ENCODE data around the gene PTPRD. TPM values are rescaled to one million over a fixed set of nuclear protein-coding genes. Genes with fewer than 3 reads are reported as not detected.

Gene PTPRD
- total and polyA plus RNA-seq, 9 of the 15 experiments (the other 6 are each of a cell fraction or from before 2014, with no cell fraction given): 0.11 TPM; not detected in 8

GRCh38 chr9:8874482-8874881 is 1738.3 kb downstream of the PTPRD start:
- Histone ChIP-seq H3K36me3 (ENCODE audit: control insufficient read depth, insufficient read depth, low read length) (no peaks in the 10 kb centered on the region), H3K79me2 (ENCODE audit: control insufficient read depth, insufficient read depth, low read length) (no peaks in the 10 kb centered on the region), H4K20me1 (replicated peaks; ENCODE audit: control insufficient read depth, insufficient read depth, low read length) (no peaks in the 10 kb centered on the region), H3K9ac (ENCODE audit: insufficient read depth in 1 of 2, low read depth in 2 of 2, low read length in 2 of 2) (no peak overlapping the region), H3K9me1 (ENCODE audit: control insufficient read depth, insufficient read depth, low read length) (no peaks in the 10 kb centered on the region), H3K27me3 (ENCODE audit: control insufficient read depth in 2 of 2, insufficient read depth in 2 of 2, low read length in 2 of 2) (no peaks in the 10 kb centered on the region), H3K4me3 (no peak overlapping the region), H3K4me1 (replicated peaks in 1 of 2; ENCODE audit: control insufficient read depth in 2 of 2, insufficient read depth in 2 of 2, low read length in 2 of 2) (no peaks in the 10 kb centered on the region), H3K4me2 (ENCODE audit: insufficient read depth, low read length) (no peak overlapping the region), H3K27ac (ENCODE audit: extremely low read depth, low read depth, low read length) (no peak overlapping the region), H2AFZ (ENCODE audit: low read depth, low read length) (no peak overlapping the region), H3K9me3 (replicated peaks; ENCODE audit: control insufficient read depth, insufficient read depth, low read depth, low read length) (no peaks in the 10 kb centered on the region)
- TF ChIP-seq, protein P1, sequence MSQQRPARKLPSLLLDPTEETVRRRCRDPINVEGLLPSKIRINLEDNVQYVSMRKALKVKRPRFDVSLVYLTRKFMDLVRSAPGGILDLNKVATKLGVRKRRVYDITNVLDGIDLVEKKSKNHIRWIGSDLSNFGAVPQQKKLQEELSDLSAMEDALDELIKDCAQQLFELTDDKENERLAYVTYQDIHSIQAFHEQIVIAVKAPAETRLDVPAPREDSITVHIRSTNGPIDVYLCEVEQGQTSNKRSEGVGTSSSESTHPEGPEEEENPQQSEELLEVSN (IDR thresholded peaks at IDR 0.05; ENCODE audit: borderline replicate concordance in 1 of 2, extremely low read depth in 1 of 2, insufficient read depth in 1 of 2, insufficient read length in 1 of 2, low read depth in 1 of 2, low read length in 1 of 2, poor library complexity in 1 of 2, severe bottlenecking in 1 of 2): no peak
- POLR2A ChIA-PET: no interaction called here
- CTCF ChIA-PET (ENCODE audit: low intra/inter-chr PET ratio): no interaction called here
- ATAC-seq (no peak), FAIRE-seq (no peak), DNase-seq (ENCODE audit: extremely low read depth in 1 of 4, low spot score in 3 of 4) (no peak)
- WGBS (ENCODE audit: insufficient coverage, low coverage, missing lambda C conversion rate): 0% methylated on average over 1 of the region's 1 CpG
- intact Hi-C loops (cut with micrococcal nuclease) (no loop called here), in situ Hi-C loops (cut with MboI) (no loop called here)
- BruUV-seq (replicated peaks): no TSS peak

DNA sequence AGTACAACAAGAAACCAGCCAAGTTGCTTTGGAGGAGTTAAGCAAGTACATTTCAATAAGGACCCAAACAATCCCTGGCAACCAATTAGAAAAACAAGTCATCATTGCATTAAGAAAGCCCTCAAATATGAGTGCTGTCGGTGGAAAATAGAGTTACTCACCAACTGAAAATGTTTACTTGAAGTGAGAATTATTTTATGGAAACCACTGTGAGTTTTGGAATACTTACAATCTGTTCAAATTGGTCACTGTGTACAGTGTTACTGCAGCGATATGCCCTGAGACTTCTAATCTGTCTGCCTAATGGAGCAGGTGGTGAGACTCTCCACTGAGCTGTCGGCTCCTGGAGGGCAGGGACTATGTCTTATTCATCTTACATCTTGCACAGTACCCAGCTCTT is 1740.0 kb downstream of the PTPRD start:
- Histone ChIP-seq H3K4me1 (replicated peaks in 1 of 2; ENCODE audit: control insufficient read depth in 2 of 2, insufficient read depth in 2 of 2, low read length in 2 of 2) (no peaks in the 10 kb centered on the region), H3K9me1 (ENCODE audit: control insufficient read depth, insufficient read depth, low read length) (no peaks in the 10 kb centered on the region), H4K20me1 (replicated peaks; ENCODE audit: control insufficient read depth, insufficient read depth, low read length) (no peaks in the 10 kb centered on the region), H3K79me2 (ENCODE audit: control insufficient read depth, insufficient read depth, low read length) (no peaks in the 10 kb centered on the region), H3K27ac (ENCODE audit: extremely low read depth, low read depth, low read length) (no peak overlapping the region), H3K4me3 (no peak overlapping the region), H3K36me3 (ENCODE audit: control insufficient read depth, insufficient read depth, low read length) (no peaks in the 10 kb centered on the region), H2AFZ (ENCODE audit: low read depth, low read length) (no peak overlapping the region), H3K27me3 (ENCODE audit: control insufficient read depth in 2 of 2, insufficient read depth in 2 of 2, low read length in 2 of 2) (no peaks in the 10 kb centered on the region), H3K9me3 (replicated peaks; ENCODE audit: control insufficient read depth, insufficient read depth, low read depth, low read length) (no peaks in the 10 kb centered on the region), H3K9ac (ENCODE audit: insufficient read depth in 1 of 2, low read depth in 2 of 2, low read length in 2 of 2) (no peak overlapping the region), H3K4me2 (ENCODE audit: insufficient read depth, low read length) (no peak overlapping the region)
- ATAC-seq (no peak), FAIRE-seq (no peak), DNase-seq (ENCODE audit: extremely low read depth in 1 of 4, low spot score in 3 of 4) (no peak)
- intact Hi-C loops (cut with micrococcal nuclease): no loop called here
- in situ Hi-C loops (cut with MboI): no loop called here
- BruUV-seq (replicated peaks): no TSS peak
- 0% methylated on average over 2 of the region's 3 CpGs for WGBS (ENCODE audit: insufficient coverage, low coverage, missing lambda C conversion rate)
- ChIA-PET CTCF (ENCODE audit: low intra/inter-chr PET ratio) (no interaction called here), POLR2A (no interaction called here)
- TF ChIP-seq TRIM28 (IDR thresholded peaks at IDR 0.05) (no peak), EZH2 (IDR thresholded peaks at IDR 0.05; ENCODE audit: borderline replicate concordance, low read depth, low read length) (no peak), MYBL2 (IDR thresholded peaks at IDR 0.05; ENCODE audit: low read depth) (no peak), MYBL2 (CRISPR knock-in tag; IDR thresholded peaks at IDR 0.05; ENCODE audit: borderline replicate concordance) (no peak), ZNF354B (CRISPR knock-in tag; IDR thresholded peaks at IDR 0.05) (no peak), ZNF274 (IDR thresholded peaks at IDR 0.05; ENCODE audit: borderline replicate concordance, low read depth, low read length) (no peak), ATF4 (CRISPR knock-in tag; IDR thresholded peaks at IDR 0.05) (no peak)
